Measurements from ENCODE around the gene FLAD1. TPM values are rescaled to one million over a fixed set of nuclear protein-coding genes. Genes with fewer than 3 reads are reported as not detected.

FLAD1 gene
- total RNA-seq, 1 experiment from 2014 or later: 97.0 TPM

DNA sequence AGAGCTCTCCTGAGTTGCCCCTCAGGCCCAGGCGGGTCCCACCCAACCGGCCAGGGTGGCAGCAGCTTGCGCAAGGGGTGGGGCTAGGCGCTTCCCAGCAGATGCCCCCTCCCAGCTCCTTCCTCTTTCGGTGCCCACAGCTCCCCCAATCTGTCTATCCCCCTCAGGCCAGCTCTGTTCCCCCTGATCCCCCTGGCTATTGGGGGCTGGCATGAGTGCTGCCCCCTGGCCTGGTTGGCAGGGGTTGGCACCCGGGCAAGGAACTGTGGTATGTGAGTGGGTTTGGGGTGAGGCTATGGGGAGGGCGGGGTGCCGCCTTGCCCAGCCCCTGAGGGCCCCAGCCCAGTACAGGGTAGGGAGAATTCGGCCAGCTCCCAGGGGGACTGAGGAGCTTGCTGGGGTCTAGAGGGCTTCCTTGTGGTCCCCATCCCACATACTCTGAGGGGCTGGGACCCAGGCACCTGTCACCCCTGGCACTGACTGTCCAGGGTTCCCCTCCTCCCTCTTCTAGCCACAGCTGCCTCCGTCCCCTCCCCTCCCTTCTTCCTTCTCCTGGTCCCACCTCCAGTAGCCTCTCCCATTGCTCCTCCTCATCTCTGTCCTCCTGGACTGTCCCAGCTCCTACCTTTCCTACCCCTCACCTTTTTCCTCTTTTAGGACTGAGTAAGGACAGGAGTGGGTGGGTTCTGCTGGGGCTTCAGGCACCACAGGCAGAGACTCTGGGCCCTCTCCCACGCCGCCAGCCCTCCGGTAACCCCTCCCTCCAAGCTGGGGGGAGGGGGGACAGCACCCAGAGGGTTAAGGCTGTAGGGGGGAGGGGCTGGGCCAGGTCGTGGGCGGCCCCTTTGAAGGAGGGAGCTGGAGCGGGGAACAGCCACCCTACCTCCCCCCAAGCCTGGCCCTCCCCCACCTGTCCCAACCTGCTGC lies 25.1 kb downstream of the FLAD1 start:
- Histone ChIP-seq H4K91ac (ENCODE audit: insufficient read length, low read depth, low read length) (no peak overlapping the region), H3K4me1 (ENCODE audit: insufficient read depth, low read length) (peaks cover 8% of the 10 kb centered on the region; the same call in 1 of the 2 replicates), H3K27ac (ENCODE audit: insufficient read length, low read depth, low read length) (no peak overlapping the region), H3K9ac (ENCODE audit: extremely low read depth, insufficient read length, low read length) (no peak overlapping the region), H3K23me2 (ENCODE audit: insufficient read length, low read depth, low read length, poor library complexity, severe bottlenecking) (peaks cover 8% of the 10 kb centered on the region), H3K9me3 (ENCODE audit: control insufficient read depth, low read depth, low read length) (no peaks in the 10 kb centered on the region), H3K56ac (ENCODE audit: insufficient read length, low read depth, low read length) (no peak overlapping the region), H3K14ac (ENCODE audit: insufficient read depth, low read length) (no peak overlapping the region), H2BK12ac (ENCODE audit: insufficient read length, low read depth, low read length) (no peak overlapping the region), H3T11ph (ENCODE audit: low read length) (no peak overlapping the region), H3K27me3 (ENCODE audit: insufficient read depth, low read length) (no peaks in the 10 kb centered on the region), H2BK15ac (ENCODE audit: low read depth, low read length) (no peak overlapping the region), H4K8ac (replicated peaks; ENCODE audit: insufficient read length, low read depth, low read length) (no peak overlapping the region), H2BK120ac (ENCODE audit: low read depth, low read length, poor library complexity, severe bottlenecking) (no peak overlapping the region), H3K23ac (ENCODE audit: insufficient read length, low read depth, low read length) (no peak overlapping the region), H3K79me2 (ENCODE audit: insufficient read depth, low read length) (no peaks in the 10 kb centered on the region; the same call in 1 of the 2 replicates), H2AFZ (ENCODE audit: low read length) (no peak overlapping the region), H4K5ac (ENCODE audit: insufficient read length, low read depth, low read length) (no peak overlapping the region), H4K20me1 (ENCODE audit: control insufficient read depth, insufficient read depth, insufficient read length) (no peaks in the 10 kb centered on the region), H2BK5ac (ENCODE audit: insufficient read length, low read length) (no peak overlapping the region), H2BK20ac (ENCODE audit: low read depth, low read length, poor library complexity, severe bottlenecking) (no peak overlapping the region), H3K4ac (ENCODE audit: low read depth, low read length) (no peak overlapping the region), H3K18ac (ENCODE audit: insufficient read length, low read depth, low read length) (no peak overlapping the region), H3K4me2 (ENCODE audit: insufficient read depth, insufficient read length, low read length) (peak overlapping the region; percentile 10), H2AK5ac (ENCODE audit: insufficient read length, low read length) (no peak overlapping the region), H3K79me1 (ENCODE audit: insufficient read depth, low read depth, low read length, poor library complexity, severe bottlenecking) (no peaks in the 10 kb centered on the region)
- Mint-ChIP-seq H3K27me3 (ENCODE audit: low read depth) (no peaks in the 10 kb centered on the region), H3K36me3 (ENCODE audit: insufficient read depth in 1 of 3, low read depth in 3 of 3) (peaks cover 3 to 7% (median 5%) of the 10 kb centered on the region in 3 experiments; a peak in 5 of 7 replicates), H3K4me1 (peaks cover 54 to 71% of the 10 kb centered on the region in 2 experiments), H3K9me3 (no peaks in the 10 kb centered on the region; a peak in 2 of 5 replicates), H3K4me3 (peak overlapping the region in 1 of 2 experiments; percentile 46; a peak in 2 of 5 replicates), H3K27ac (peak overlapping the region in 2 of 3 experiments; percentile 70 to 90; a peak in 1 of 7 replicates)
- TF ChIP-seq, protein P1, sequence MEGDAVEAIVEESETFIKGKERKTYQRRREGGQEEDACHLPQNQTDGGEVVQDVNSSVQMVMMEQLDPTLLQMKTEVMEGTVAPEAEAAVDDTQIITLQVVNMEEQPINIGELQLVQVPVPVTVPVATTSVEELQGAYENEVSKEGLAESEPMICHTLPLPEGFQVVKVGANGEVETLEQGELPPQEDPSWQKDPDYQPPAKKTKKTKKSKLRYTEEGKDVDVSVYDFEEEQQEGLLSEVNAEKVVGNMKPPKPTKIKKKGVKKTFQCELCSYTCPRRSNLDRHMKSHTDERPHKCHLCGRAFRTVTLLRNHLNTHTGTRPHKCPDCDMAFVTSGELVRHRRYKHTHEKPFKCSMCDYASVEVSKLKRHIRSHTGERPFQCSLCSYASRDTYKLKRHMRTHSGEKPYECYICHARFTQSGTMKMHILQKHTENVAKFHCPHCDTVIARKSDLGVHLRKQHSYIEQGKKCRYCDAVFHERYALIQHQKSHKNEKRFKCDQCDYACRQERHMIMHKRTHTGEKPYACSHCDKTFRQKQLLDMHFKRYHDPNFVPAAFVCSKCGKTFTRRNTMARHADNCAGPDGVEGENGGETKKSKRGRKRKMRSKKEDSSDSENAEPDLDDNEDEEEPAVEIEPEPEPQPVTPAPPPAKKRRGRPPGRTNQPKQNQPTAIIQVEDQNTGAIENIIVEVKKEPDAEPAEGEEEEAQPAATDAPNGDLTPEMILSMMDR (conservative IDR thresholded peaks at IDR 0.05): no peak
- DNase-seq: no peak
- WGBS (ENCODE audit: extremely low coverage, insufficient read length, low lambda C conversion rate): no CpG with 5 or more reads among the region's 16 CpGs

Measured in H9 (cell line).